Measurements from ENCODE around the gene B4GALT2.
A peak's percentile ranks its signal among the peaks of the same experiment; 100 is the strongest.

B4GALT2 gene

GRCh38 chr1:44013949-44014348 lies 34.9 kb downstream of the B4GALT2 start:
- DNase-seq: no peak

- no peak for DNase-seq
Measured at GRCh38 chr1:44014365-44015104, 35.5 kb downstream of the B4GALT2 start.

DNA sequence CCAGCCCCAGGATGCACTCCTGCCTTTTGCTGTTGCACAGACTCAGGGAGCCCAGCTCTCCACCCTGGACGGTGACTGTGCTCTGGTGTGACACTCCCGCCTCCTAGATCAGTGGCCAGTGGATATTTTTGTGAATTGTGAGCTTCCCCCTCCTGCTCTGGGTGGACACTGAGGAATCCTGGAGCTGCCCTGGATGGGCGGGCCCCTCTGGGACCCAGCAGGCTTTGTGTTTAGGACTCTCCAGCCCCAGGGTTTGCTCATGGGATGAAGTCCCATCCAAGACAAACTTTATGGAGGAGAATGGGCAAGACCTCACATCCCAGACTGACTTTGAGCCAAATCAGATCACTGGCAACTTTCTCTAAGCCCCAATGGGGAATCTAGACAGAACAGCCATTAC lies 36.2 kb downstream of the B4GALT2 start:
- no peak for DNase-seq

GRCh38 chr1:44016041-44016889 lies 37.3 kb downstream of the B4GALT2 start:
- DNase-seq: no peak

DNA sequence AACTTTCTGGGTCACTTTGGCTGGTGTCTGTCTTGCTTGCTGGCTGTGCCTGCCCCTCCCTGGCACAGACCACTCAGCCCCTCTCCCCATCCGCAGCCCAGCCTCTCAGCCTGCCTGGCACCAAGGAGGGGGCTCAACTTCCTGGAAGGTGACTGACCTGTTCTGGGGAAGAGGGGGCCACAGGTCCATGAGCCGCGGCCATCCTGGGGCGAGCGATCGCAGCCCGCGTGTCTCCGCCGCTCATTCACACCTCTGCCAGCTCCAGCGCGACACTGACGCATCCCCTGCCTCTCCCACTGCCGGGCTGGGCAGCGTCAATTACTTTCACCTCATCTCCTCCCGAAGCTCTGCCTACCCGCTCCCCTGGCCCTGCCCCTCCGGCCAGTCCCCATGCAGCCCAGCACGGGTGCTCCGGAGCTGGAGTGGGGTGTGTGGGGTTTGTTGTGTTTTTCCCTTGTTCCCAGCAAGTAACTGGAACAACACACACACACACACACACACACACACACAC lies 37.9 kb downstream of the B4GALT2 start:
- DNase-seq: no peak

DNA sequence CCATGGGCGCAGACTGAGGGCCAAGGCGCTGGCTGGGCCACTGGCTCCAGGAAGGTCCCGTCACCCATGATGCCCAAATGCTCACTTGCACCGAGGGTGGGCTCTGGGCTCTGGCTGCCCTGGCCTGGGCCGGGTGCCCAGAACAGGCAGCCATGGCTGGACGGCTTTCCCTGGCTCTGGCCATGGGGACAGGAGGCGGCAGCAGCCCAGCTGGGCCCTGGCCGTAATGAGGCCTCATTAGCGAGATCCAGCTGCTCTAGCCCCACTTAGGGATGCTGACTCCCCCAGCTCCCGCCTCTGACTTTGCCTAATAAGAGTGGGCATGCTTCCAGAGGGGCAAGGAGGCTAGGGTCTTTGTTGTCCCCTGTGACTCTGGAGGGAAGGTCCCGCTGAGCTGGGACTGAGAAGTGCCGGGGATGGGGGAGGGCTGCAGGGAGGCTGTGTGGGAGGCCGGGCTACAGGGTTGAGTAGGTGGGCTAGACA lies 40.5 kb downstream of the B4GALT2 start:
- no peak for DNase-seq

DNA sequence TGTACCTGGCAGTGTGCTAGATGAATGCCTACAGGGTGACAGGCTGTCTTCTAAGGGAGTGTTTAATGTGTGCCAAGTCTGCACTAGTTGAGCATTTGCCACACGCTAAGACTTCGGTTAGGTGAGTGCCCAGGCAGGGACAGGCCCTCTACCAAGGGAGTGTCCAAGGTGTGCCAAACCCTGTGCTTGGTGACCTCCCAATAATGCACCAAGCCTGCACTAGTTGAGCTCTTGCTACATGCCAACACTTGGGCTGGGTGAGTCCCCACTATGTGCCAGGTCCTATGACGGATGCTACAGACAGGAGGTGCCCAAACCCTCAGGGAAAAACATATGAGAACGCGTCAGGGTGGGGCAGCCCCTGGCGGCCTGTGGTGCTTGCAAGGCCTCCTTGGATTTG lies 41.5 kb downstream of the B4GALT2 start:
- DNase-seq: no peak

GRCh38 chr1:44021156-44021555 lies 42.1 kb downstream of the B4GALT2 start:
- DNase-seq: no peak

DNA sequence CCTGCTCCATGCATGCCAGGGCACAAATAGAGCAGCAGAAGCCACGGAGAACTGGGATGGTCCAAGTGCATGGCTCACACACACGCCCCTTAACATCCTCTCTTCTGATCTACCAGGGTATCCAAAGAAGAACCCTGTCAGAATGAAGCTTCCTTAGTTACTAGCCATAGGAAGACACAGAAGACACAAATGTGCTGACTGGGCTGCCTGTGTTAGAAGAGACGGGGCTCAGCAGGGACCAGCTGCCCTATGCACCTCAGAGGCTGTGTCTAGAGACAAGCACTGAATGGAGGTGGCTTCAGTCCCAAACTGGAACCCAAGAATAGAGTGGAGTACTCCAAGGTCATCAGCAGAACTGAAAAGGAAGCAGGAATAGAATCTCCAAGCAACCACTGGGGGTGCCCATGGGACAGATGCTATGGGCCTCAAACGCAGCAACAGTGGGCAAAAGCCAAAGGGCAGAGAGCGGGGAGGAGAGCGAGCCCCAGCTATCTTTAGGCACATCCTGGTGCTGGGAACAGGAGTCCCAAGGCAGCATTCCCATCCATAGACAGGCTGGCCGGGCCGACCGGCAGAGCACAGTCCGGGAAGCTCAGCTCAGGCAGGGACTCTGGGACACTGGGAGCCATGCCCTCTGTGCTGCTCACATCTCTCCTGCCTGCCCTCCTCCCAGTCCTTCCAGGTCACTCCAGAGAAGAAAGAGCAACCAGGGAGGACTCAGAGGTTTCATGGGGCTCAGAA lies 42.7 kb downstream of the B4GALT2 start:
- DNase-seq: no peak

GRCh38 chr1:44024031-44024902 lies 45.3 kb downstream of the B4GALT2 start:
- DNase-seq: no peak

- no peak for DNase-seq
Measured at GRCh38 chr1:44024903-44025525, 46.0 kb downstream of the B4GALT2 start.

DNA sequence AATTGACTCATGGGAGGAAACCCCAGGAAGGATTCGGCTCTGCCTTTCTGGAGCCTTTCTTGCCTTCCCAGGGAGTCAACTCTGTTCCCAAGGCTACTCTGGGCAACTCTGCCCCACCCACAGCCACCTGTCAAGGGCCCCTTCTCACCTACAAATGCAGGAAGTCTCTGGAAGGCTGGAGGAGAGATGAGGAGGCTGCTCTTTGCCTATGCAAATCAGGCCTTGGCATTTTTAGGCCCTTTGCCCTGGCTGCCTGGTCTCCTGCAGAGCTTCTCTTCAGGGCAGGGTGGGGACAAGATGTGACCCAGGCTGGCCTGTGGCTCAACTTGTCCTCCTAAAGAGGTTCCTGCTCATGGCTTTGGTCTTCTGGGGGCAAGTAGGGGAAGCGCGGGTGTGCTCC lies 46.8 kb downstream of the B4GALT2 start:
- no peak for DNase-seq

GRCh38 chr1:44027320-44027719 lies 48.3 kb downstream of the B4GALT2 start:
- DNase-seq: no peak

DNA sequence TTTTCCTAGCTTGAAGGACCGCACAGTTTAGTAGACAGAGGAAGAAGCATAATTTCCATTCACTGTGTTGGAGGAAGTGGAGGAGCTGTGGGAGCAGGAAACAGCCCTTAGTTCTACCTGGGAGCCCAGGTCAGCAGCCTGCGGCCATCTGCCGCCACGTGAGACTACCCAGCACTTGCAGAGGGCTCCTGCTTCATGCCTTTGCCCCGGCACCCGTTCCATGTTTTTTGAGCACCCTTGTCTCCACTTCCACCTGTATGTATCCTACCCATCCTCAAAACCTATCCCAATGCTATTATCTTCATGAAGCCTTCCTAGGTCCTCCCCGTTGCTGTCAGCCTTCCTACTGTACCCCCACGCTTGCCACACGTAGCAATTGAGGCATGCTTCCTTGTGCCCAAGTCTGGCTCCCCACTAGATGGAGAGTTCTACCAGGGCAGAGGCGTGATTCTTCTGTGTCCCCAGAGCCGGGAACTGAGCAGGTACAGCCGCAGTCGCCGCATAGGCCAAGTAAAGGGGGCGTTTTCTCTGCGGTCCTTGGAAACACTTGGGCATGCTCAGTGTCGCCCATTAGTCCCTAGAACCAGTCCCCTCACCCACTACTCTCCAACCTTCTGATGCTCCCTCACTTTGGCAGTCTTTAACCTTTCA lies 50.4 kb downstream of the B4GALT2 start:
- DNase-seq: no peak

- DNase-seq: peak; percentile 53
Measured at GRCh38 chr1:44029911-44030604, 51.0 kb downstream of the B4GALT2 start.

DNA sequence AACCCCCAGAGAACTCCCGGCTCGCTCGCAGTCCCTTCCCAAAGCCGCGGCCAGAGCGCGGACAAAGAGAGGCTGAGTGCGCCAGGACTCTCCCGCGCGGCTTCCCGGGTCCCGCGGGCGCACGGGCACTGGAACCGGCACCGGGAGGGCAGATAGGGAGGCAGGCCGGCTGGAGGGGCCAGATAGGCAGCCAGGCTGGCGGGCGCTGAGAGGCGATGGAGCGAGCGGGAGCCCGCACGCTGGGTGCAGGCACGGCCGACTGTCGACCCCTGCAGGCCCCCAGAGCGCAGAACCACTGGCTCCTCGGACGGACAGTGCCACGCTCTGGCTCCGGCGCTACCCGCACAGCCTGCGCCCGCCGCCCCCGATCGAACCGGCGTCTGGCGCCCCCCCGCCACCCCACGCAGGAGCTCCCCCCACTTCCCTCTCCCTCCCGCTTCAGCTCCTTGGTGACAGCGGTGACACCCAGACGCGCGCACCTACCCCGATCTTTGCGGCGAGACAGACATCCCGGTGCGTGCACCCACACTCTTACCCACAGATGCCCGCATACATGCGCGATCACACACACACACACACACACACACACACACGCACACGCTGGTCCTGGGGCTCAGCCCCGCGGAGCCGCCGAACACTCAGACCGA lies 51.7 kb downstream of the B4GALT2 start:
- peak; percentile 49 for DNase-seq

- DNase-seq: no peak
Measured at GRCh38 chr1:44031252-44032169, 52.5 kb downstream of the B4GALT2 start, which contains the start of gene SLC6A9. TSS of gene SLC6A9 (minus strand) at chr1:44031462. CDS start at chr1:44024277, 7,185 bp downstream.

DNA sequence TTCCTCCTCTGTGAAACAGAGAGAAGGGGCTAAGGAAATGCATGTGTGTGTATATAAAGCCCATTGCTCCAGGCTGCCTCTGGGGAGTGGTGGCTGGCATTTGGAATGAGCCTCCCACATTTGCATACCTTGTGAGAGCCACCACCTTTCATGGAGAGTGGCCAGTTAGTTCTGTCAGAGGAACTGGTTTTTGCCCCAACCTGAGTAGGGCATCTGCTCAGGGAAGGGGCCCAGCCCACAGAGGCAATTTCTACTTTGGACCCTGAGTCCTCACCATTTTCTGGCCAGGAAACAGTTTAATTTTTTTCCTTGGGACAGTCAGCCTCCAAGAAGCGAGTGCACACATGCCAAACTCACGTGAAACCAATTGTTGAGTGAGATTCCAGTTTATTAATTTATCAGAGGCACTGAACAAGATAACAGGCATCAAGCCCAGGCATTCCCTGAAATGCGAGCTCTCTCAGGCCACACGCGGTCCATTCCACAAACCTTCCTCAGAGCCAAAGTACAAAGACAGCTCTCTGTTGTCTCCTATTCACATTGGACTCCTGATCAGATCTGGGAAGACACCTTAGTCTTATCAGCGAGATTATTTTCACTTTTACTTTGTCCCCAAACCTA lies 53.3 kb downstream of the B4GALT2 start:
- DNase-seq: no peak
